ENCODE results near the gene CORIN. TPM values are rescaled to one million over a fixed set of nuclear protein-coding genes. Genes with fewer than 3 reads are reported as not detected.

The CORIN gene
- total and polyA plus RNA-seq, 10 of the 15 experiments (the other 5 are each of a cell fraction or from before 2014, with no cell fraction given): 0.02 to 0.45 (median 0.09) TPM; not detected in 3

DNA sequence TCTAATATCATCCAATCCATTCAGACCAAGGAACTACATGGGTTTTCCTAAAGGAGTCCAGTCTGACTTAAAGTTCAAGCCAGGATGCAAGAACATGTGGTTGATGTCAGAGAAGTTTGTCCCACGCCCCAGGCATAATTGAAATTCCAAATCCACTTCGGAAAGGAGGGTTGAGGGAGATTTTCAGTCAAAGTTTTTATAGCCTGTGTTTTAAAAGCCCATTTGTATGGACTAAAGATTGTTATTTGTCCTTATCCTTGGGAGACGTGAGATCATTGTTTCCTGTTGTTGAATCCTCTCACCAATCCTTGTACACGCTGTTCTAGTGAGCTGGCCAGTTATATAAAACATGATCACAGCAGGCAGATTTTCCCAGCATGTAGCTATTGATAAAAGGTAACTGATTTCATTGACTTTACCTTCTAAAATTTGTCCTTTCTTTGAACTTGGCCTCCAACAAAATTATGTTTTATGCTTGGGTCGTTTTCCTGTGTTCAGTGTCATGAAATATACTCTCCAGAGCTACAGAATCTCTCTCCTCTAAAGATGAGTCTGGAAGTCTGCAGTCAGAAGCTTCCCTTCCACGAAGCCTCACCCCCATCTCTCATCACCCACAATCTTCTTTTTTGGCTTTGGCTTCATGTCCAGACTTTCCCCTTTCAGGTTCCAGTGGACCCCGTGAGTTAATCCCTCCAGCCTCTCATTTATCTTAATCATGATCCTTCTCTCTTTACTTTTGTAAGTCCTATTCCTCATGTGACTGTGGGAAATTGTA lies 259.9 kb downstream of the CORIN start (continued):
- TF ChIP-seq FOXK2 (IDR thresholded peaks at IDR 0.05): no peak
- TF ChIP-seq, protein P1, sequence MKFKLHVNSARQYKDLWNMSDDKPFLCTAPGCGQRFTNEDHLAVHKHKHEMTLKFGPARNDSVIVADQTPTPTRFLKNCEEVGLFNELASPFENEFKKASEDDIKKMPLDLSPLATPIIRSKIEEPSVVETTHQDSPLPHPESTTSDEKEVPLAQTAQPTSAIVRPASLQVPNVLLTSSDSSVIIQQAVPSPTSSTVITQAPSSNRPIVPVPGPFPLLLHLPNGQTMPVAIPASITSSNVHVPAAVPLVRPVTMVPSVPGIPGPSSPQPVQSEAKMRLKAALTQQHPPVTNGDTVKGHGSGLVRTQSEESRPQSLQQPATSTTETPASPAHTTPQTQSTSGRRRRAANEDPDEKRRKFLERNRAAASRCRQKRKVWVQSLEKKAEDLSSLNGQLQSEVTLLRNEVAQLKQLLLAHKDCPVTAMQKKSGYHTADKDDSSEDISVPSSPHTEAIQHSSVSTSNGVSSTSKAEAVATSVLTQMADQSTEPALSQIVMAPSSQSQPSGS (IDR thresholded peaks at IDR 0.05; ENCODE audit: low read length): no peak

- ChIA-PET RAD21 (ENCODE audit: unreplicated experiment) (interaction anchor here (0.7 kb wide), 1 partner anchor 301 kb away, joined by 3 read pairs; no protein-coding TSS in a partner anchor), POLR2A (interaction anchor here (1.5 kb wide), 1 partner anchor 53 kb away, joined by 3 read pairs; no protein-coding TSS in a partner anchor), CTCF (interaction anchor here (0.9 kb wide), 1 partner anchor 64 kb away, joined by 4 read pairs; no protein-coding TSS in a partner anchor), SMC1A (ENCODE audit: uncharacterized antibody, unreplicated experiment) (interaction anchor here (1.0 to 2.2 kb wide), 7 partner anchors 10 to 114 kb away, joined by 3 to 7 read pairs (median 3); partner anchors contain the start of gene COMMD8)
- Histone ChIP-seq H3K27ac (ENCODE audit: control insufficient read depth, insufficient read depth) (no peak overlapping the region), H3K36me3 (ENCODE audit: control insufficient read depth in 2 of 2, insufficient read depth in 2 of 2, low read length in 1 of 2) (peaks cover 2 to 12% of the 10 kb centered on the region in 2 experiments), H2AFZ (ENCODE audit: control insufficient read depth, low read depth, low read length) (no peak overlapping the region), H3K79me2 (ENCODE audit: control insufficient read depth, insufficient read depth, low read length) (no peaks in the 10 kb centered on the region), H3K9ac (ENCODE audit: control insufficient read depth, insufficient read depth, low read length) (no peak overlapping the region), H3K9me3 (replicated peaks; ENCODE audit: control insufficient read depth, insufficient read depth, low read length) (no peaks in the 10 kb centered on the region), H4K20me1 (ENCODE audit: control insufficient read depth, insufficient read depth) (no peaks in the 10 kb centered on the region), H3K4me2 (ENCODE audit: control insufficient read depth, insufficient read depth) (no peak overlapping the region), H3K4me3 (no peak overlapping the region), H3K4me1 (ENCODE audit: control insufficient read depth, insufficient read depth, low read length) (no peaks in the 10 kb centered on the region), H3K27me3 (replicated peaks in 1 of 2; ENCODE audit: control insufficient read depth in 2 of 2, insufficient read depth in 2 of 2, low read length in 1 of 2) (no peaks in the 10 kb centered on the region)
- BruUV-seq (replicated peaks): no TSS peak
- FAIRE-seq (no peak), ATAC-seq (no peak), DNase-seq (ENCODE audit: low read depth, low spot score) (no peak)
- 96% methylated on average over 3 of the region's 3 CpGs for WGBS (ENCODE audit: insufficient coverage, insufficient replicate concordance, low lambda C conversion rate, missing lambda C conversion rate)
- in situ Hi-C loops (cut with MboI): no loop called here
- intact Hi-C loops (cut with micrococcal nuclease; ENCODE audit: unreplicated experiment): no loop called here
- TF ChIP-seq ZNF622 (IDR thresholded peaks at IDR 0.05): no peak
- no peak for TF ChIP-seq MTA3 (IDR thresholded peaks at IDR 0.05; ENCODE audit: borderline replicate concordance, low read length)
- TF ChIP-seq TARDBP (IDR thresholded peaks at IDR 0.05; ENCODE audit: borderline replicate concordance): no peak
- TF ChIP-seq FOXM1 (IDR thresholded peaks at IDR 0.05; ENCODE audit: low read depth, low read length): no peak
- TF ChIP-seq RB1 (IDR thresholded peaks at IDR 0.05; ENCODE audit: borderline replicate concordance): no peak
- TF ChIP-seq SMARCA5 (IDR thresholded peaks at IDR 0.05): no peak
- TF ChIP-seq ATF7 (IDR thresholded peaks at IDR 0.05; ENCODE audit: low read depth): no peak
- TF ChIP-seq EP300 (IDR thresholded peaks at IDR 0.05; ENCODE audit: borderline replicate concordance in 1 of 2, control insufficient read depth in 1 of 2, low read depth in 2 of 2, low read length in 2 of 2): no peak
- TF ChIP-seq CHD2 (IDR thresholded peaks at IDR 0.05; ENCODE audit: borderline replicate concordance, low read depth, low read length): no peak
- TF ChIP-seq RELA (IDR thresholded peaks at IDR 0.05; ENCODE audit: borderline replicate concordance, partially characterized antibody): no peak
- TF ChIP-seq KLF5 (IDR thresholded peaks at IDR 0.05; ENCODE audit: partially characterized antibody): no peak
- no peak for TF ChIP-seq RAD21 (IDR thresholded peaks at IDR 0.05; ENCODE audit: insufficient read depth, low read depth, low read length)
- no peak for TF ChIP-seq FOXK2 (IDR thresholded peaks at IDR 0.05)
- no peak for TF ChIP-seq POU2F2 (IDR thresholded peaks at IDR 0.05; ENCODE audit: borderline replicate concordance, low read depth, low read length)
- TF ChIP-seq CUX1 (IDR thresholded peaks at IDR 0.05; ENCODE audit: insufficient replicate concordance, low read depth, low read length): no peak
- TF ChIP-seq STAT3 (IDR thresholded peaks at IDR 0.05; ENCODE audit: low read depth, low read length): no peak
Observed at GRCh38 chr4:47572981-47573380, 264.9 kb downstream of the CORIN start.

Measured in GM12878 (cell line).